Prostate gland (tissue), 2 donors: ENCODE measurements around the gene COLEC12. TPM values are rescaled to one million over a fixed set of nuclear protein-coding genes. Genes with fewer than 3 reads are reported as not detected.

ENCODE experiments used
- DNase-seq: peaks from one replicate; pipeline ENCODE4 v3.0.0-alpha.2; 2019; ENCODE audit warnings: low spot score
- H3K27ac ChIP-seq, 2 donors: fragments of 200-600 bp; sonication (generic); 2 replicates each; pipeline ENCODE4 v1.5.1; 2017 to 2019
- H3K27me3 ChIP-seq: fragments of 200-600 bp; sonication (generic); replicated peaks from 2 replicates; pipeline ENCODE4 v1.5.1; 2019; ENCODE audit not compliant: insufficient read depth
- H3K36me3 ChIP-seq, 2 donors: fragments of 200-600 bp; sonication (generic); 1 replicate in 1 of 2; 2 replicates in 1 of 2; pipeline versions ENCODE4 v1.5.1 to v1.8.1; 2017 to 2019
- H3K4me1 ChIP-seq: fragments of 200-600 bp; sonication (generic); replicated peaks from 2 replicates; pipeline ENCODE4 v1.5.1; 2019
- H3K4me3 ChIP-seq, 2 donors: fragments of 200-600 bp; sonication (generic); 2 replicates each; pipeline ENCODE4 v1.5.1; 2017 to 2019
- H3K9me3 ChIP-seq: fragments of 200-600 bp; sonication (generic); 2 replicates; pipeline ENCODE4 v1.5.1; 2017
- POLR2A ChIP-seq: fragments of 450-650 bp; IDR thresholded peaks from one replicate; pipeline ENCODE4 v1.6.1; 2016; ENCODE audit warnings: antibody characterized with exemption, mild to moderate bottlenecking
- POLR2AphosphoS5 ChIP-seq: sonication (generic); formaldehyde crosslinking; IDR thresholded peaks from one replicate; pipeline ENCODE4 v1.6.1; 2017; ENCODE audit warnings: antibody characterized with exemption
- WGBS: methylation state at CpG from one replicate; pipeline ENCODE4 v1.1.5; 2018; 5-methylcytosine and 5-hydroxymethylcytosine counted together
- intact Hi-C: fragments of 100-400 bp; cut with DNase I; formaldehyde crosslinking; loops from one replicate; pipeline ENCODE4 v1.14.2; 2022
- total RNA-seq, 2 donors: library from RNA; depleted of rRNA; stranded (reverse); fragments of >200 nt; gene quantifications; one replicate each; pipeline ENCODE4 v1.1.0, GENCODE V29; 2016
- TF ChIP-seq, protein P1 (sequence below), 4 experiments: fragments of 200-600 bp in 2 of 4; fragments of 450-650 bp in 2 of 4; sonication (generic) in 2 of 4; IDR thresholded peaks; 1 replicate in 3 of 4; 2 replicates in 1 of 4; pipeline ENCODE4 v1.5.1; 2016 to 2019; ENCODE audit warnings: antibody characterized with exemption in 4 of 4, mild to moderate bottlenecking in 2 of 4, moderate library complexity in 2 of 4

The COLEC12 gene
- total RNA-seq, 2 donors from 2014 or later = 11.1 to 35.0 TPM

DNA sequence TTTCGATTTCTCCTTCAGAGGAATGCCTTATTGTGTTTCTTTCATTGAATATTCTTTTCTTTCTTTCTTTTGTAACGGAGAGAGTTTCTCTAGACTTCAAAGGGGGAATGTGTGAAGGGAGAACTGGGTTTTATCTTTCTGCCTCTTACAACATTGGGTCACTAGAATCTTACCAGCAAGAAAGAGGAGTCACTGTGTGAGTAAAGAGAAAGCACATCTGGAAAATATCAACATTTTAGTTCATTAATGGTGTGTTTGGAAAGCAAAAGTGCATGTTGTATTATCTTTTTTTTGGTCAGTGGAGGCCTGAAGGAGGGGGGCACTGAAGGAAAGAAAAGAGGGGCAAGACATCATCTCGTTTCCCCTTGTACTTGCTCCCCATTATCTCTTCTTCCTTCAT lies 146.0 kb downstream of the COLEC12 start:
- Histone ChIP-seq H3K36me3 (no peaks in the 10 kb centered on the region), H3K27me3 (no peaks in the 10 kb centered on the region), H3K4me3 (no peak overlapping the region), H3K9me3 (no peaks in the 10 kb centered on the region), H3K27ac (no peak overlapping the region), H3K4me1 (peaks cover 3% of the 10 kb centered on the region)
- TF ChIP-seq POLR2AphosphoS5 (no peak), POLR2A (no peak)
- TF ChIP-seq, protein P1, sequence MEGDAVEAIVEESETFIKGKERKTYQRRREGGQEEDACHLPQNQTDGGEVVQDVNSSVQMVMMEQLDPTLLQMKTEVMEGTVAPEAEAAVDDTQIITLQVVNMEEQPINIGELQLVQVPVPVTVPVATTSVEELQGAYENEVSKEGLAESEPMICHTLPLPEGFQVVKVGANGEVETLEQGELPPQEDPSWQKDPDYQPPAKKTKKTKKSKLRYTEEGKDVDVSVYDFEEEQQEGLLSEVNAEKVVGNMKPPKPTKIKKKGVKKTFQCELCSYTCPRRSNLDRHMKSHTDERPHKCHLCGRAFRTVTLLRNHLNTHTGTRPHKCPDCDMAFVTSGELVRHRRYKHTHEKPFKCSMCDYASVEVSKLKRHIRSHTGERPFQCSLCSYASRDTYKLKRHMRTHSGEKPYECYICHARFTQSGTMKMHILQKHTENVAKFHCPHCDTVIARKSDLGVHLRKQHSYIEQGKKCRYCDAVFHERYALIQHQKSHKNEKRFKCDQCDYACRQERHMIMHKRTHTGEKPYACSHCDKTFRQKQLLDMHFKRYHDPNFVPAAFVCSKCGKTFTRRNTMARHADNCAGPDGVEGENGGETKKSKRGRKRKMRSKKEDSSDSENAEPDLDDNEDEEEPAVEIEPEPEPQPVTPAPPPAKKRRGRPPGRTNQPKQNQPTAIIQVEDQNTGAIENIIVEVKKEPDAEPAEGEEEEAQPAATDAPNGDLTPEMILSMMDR (IDR thresholded peaks at IDR 0.05) = no peak
- no peak for DNase-seq
- WGBS = 60% methylated on average over 3 of the region's 3 CpGs
- intact Hi-C loops = no loop called here

DNA sequence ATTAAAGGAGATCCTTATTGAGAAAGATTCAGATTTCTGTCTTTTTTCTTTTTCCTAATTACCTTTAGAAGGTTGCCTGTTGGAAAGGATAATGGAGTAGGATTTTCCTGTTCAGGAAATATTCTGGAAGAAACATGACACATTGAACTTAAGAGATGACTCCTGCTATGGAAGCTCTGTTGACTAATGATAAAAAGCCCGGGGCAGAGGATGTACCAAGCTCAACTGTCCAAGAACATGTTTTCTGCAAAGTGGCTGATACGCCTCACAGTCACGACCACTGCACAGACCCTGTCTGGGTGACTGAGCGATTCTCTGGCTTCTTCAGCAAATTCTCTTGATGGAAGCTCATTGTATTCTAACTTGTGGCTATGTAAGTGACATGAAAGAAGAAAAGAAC lies 146.5 kb downstream of the COLEC12 start:
- no peak for DNase-seq
- no peaks in the 10 kb centered on the region for H3K9me3 ChIP-seq
- 69% methylated on average over 4 of the region's 4 CpGs for WGBS
- TF ChIP-seq, protein P1 (IDR thresholded peaks at IDR 0.05) = no peak
- no peak for TF ChIP-seq POLR2A
- TF ChIP-seq POLR2AphosphoS5 = no peak
- H3K4me3 ChIP-seq = no peak overlapping the region
- H3K27me3 ChIP-seq = no peaks in the 10 kb centered on the region
- peaks cover 3% of the 10 kb centered on the region for H3K4me1 ChIP-seq
- no peak overlapping the region for H3K27ac ChIP-seq
- intact Hi-C loops = no loop called here
- no peaks in the 10 kb centered on the region for H3K36me3 ChIP-seq

DNA sequence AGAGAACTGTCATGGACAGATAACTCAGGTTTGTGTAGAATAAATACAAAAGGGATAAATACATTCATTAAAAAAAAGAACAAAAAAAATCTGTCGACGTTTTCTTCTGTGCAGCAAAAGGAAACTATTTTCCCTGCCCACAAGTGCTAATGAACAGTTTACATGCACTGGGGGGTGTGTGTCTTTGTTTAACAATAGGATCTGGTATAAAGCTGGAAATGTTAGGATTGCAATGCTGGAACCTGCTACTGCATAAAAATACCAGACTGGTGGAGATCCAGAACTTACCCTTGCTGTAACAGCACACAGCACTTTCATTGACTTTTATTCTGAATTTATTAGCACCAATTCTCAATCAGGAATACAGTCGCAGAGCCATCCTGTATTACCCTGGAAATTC lies 148.1 kb downstream of the COLEC12 start:
- Histone ChIP-seq H3K4me3 (no peak overlapping the region), H3K36me3 (no peaks in the 10 kb centered on the region), H3K27me3 (no peaks in the 10 kb centered on the region), H3K9me3 (no peaks in the 10 kb centered on the region), H3K4me1 (peaks cover 2% of the 10 kb centered on the region), H3K27ac (no peak overlapping the region)
- 52% methylated on average over 3 of the region's 3 CpGs for WGBS
- intact Hi-C loops = no loop called here
- no peak for DNase-seq
- TF ChIP-seq, protein P1 (IDR thresholded peaks at IDR 0.05) = no peak
- no peak for TF ChIP-seq POLR2A
- no peak for TF ChIP-seq POLR2AphosphoS5

DNA sequence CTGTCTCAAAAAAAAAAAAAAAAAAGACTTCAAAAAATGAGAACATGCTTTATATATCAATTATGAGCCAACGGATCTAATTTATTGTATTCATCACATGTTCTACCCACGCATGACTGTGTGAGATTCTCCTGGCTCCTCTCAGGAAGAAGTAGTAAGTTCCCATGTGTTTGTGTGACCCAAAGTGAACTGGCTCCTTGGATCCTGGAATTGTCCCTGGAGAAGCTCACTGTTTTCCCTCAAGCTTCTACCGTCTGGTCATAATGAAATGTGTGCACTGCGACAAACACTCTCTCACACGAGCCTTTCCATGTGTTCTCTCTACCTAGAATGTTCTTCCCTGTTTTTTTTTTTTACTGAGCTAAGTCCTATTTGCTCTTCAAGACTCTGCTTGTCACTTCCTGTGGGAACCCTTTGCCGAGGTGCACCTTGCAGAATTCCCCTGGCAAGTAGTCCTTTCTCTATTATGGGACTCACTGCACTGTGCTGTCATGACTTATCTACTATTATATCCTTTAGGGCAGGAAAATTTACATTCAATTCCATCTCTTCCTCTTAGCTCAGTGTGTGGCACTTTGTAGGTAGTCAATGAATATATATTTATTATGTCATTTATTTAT lies 149.4 kb downstream of the COLEC12 start:
- Histone ChIP-seq H3K36me3 (no peaks in the 10 kb centered on the region), H3K4me3 (no peak overlapping the region), H3K27me3 (no peaks in the 10 kb centered on the region), H3K4me1 (no peaks in the 10 kb centered on the region), H3K9me3 (no peaks in the 10 kb centered on the region), H3K27ac (no peak overlapping the region)
- WGBS = 78% methylated on average over 6 of the region's 6 CpGs
- DNase-seq = no peak
- intact Hi-C loops = no loop called here
- TF ChIP-seq POLR2A (no peak), POLR2AphosphoS5 (no peak)
- TF ChIP-seq, protein P1 (IDR thresholded peaks at IDR 0.05) = no peak

DNA sequence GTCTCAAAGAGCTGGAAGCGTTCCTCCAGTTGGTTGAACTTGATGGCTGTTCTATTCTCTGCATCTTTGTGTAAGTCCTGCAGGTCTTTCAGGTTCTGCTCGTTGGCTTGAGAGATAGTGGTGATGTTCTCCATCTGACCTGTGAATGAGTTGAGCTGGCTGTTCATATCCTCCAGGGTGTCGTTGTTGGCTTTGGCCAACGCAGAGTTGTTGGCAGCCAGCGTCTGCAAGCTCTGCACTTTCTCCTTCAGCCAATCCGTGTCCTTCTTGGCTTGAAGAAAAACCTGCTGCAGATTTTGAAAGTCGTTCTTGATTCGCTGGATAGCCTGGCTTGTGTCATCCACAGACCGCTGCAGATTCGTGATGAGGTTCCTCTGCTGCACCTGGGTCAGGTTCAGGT lies 153.9 kb downstream of the COLEC12 start:
- intact Hi-C loops = no loop called here
- WGBS = 83% methylated on average over 10 of the region's 10 CpGs
- no peaks in the 10 kb centered on the region for H3K27me3 ChIP-seq
- H3K27ac ChIP-seq = no peak overlapping the region
- no peak overlapping the region for H3K4me3 ChIP-seq
- no peaks in the 10 kb centered on the region for H3K4me1 ChIP-seq
- TF ChIP-seq, protein P1 (IDR thresholded peaks at IDR 0.05) = no peak
- no peak for TF ChIP-seq POLR2AphosphoS5
- no peak for TF ChIP-seq POLR2A
- no peaks in the 10 kb centered on the region for H3K9me3 ChIP-seq
- DNase-seq = no peak
- no peaks in the 10 kb centered on the region for H3K36me3 ChIP-seq
